Esophagus squamous epithelium (tissue), 4 donors: Measurements from ENCODE around the gene FGA.

Source experiments
- POLR2A ChIP-seq, 4 donors: fragments of 450-650 bp; IDR thresholded peaks; one replicate each; pipeline ENCODE4 v1.6.1; 2017; ENCODE audit warnings: antibody characterized with exemption in 4 of 4, mild to moderate bottlenecking in 4 of 4, moderate library complexity in 3 of 4
- TF ChIP-seq, protein P1 (sequence below), 6 experiments: fragments of 450-650 bp in 4 of 6; fragments of 200-600 bp in 2 of 6; sonication (generic) in 2 of 6; IDR thresholded peaks; one replicate each; pipeline ENCODE4 v1.5.1; 2016 to 2019; ENCODE audit warnings: antibody characterized with exemption in 6 of 6, mild to moderate bottlenecking in 4 of 6, moderate library complexity in 4 of 6

DNA sequence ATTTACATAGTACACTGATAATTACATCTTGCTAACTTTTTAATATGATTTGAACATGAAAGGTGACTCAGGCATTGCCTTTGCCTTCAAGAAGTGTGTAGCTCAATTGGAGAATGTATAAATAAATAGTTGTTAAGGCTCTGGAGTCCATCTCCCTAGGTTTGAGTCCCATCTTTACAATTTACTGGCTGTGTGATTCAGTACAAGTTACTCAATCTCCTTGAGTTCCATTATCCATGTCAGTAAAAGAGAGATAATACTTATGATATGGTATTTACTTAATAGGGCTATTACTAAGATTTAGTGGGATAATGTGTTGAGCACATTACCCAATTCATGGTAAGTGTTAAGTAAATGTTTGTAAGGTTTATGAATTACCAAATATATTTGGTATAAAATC lies 23.8 kb upstream of the FGA start:
- TF ChIP-seq, protein P1, sequence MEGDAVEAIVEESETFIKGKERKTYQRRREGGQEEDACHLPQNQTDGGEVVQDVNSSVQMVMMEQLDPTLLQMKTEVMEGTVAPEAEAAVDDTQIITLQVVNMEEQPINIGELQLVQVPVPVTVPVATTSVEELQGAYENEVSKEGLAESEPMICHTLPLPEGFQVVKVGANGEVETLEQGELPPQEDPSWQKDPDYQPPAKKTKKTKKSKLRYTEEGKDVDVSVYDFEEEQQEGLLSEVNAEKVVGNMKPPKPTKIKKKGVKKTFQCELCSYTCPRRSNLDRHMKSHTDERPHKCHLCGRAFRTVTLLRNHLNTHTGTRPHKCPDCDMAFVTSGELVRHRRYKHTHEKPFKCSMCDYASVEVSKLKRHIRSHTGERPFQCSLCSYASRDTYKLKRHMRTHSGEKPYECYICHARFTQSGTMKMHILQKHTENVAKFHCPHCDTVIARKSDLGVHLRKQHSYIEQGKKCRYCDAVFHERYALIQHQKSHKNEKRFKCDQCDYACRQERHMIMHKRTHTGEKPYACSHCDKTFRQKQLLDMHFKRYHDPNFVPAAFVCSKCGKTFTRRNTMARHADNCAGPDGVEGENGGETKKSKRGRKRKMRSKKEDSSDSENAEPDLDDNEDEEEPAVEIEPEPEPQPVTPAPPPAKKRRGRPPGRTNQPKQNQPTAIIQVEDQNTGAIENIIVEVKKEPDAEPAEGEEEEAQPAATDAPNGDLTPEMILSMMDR (IDR thresholded peaks at IDR 0.05), result no peak
- no peak for TF ChIP-seq POLR2A (IDR thresholded peaks at IDR 0.05)
